GM12878 (cell line): ENCODE data around the gene RETSAT. TPM values are rescaled to one million over a fixed set of nuclear protein-coding genes. Genes with fewer than 3 reads are reported as not detected.

ENCODE experiments used
- ATAC-seq: fragments of 200-7000 bp; cut with Tn5 transposase; 3 replicates; pipeline ENCODE4 v1.9.1; 2020; ENCODE audit warnings: mild to moderate bottlenecking, moderate library complexity
- BruUV-seq: library from RNA; stranded (reverse); fragments of 400-500 nt; replicated peaks from 2 replicates; lab custom pipeline; 2021; lab: Mats Ljungman, UMichigan
- CTCF ChIA-PET: fragments of 300-600 bp; sonication (Branson Sonifier 250); formaldehyde crosslinking; extraction: SDS; loops from one replicate; lab custom pipeline; 2021; ENCODE audit warnings: inconsistent platforms; lab: Yijun Ruan, JAX
- POLR2A ChIA-PET: fragments of 350-600 bp; formaldehyde crosslinking; extraction: SDS; loops from one replicate; lab custom pipeline; 2021; ENCODE audit warnings: inconsistent platforms; lab: Charles Lee
- RAD21 ChIA-PET: fragments of 300-600 bp; sonication (Branson Sonifier 250); formaldehyde crosslinking; loops from one replicate; lab custom pipeline; 2023; ENCODE audit warnings: antibody characterized with exemption; ENCODE audit not compliant: unreplicated experiment; lab: Charles Lee
- SMC1A ChIA-PET: fragments of 300-600 bp; sonication (Branson Sonifier 250); formaldehyde crosslinking; loops from one replicate; lab custom pipeline; 2023; ENCODE audit not compliant: unreplicated experiment, uncharacterized antibody; lab: Charles Lee
- DNase-seq: peaks from one replicate; pipeline ENCODE4 v3.0.0-alpha.2; 2011; ENCODE audit warnings: low read depth, low spot score
- FAIRE-seq: peaks from 3 replicates; lab custom pipeline; 2011; peaks lifted over from hg19 to GRCh38; lab: Jason Lieb, UNC
- H2AFZ ChIP-seq: 2 replicates; pipeline ENCODE4 v1.6.0; 2011; ENCODE audit warnings: low read depth, low read length, control low read depth; ENCODE audit not compliant: control insufficient read depth
- H3K27ac ChIP-seq: 2 replicates; pipeline ENCODE4 v1.5.1; 2011; ENCODE audit warnings: control low read depth; ENCODE audit not compliant: control insufficient read depth, insufficient read depth
- H3K27me3 ChIP-seq, 2 experiments: replicated peaks in 1 of 2; 2 replicates each; pipeline versions ENCODE4 v1.6.0 to v1.6.1; 2011; ENCODE audit warnings: low read length in 1 of 2; ENCODE audit not compliant: control insufficient read depth in 2 of 2, insufficient read depth in 2 of 2
- H3K36me3 ChIP-seq, 2 experiments: 2 replicates each; pipeline ENCODE4 v1.5.1; 2011; ENCODE audit warnings: low read length in 1 of 2; ENCODE audit not compliant: control insufficient read depth in 2 of 2, insufficient read depth in 2 of 2
- H3K4me1 ChIP-seq: 2 replicates; pipeline ENCODE4 v1.6.1; 2011; ENCODE audit warnings: mild to moderate bottlenecking, low read length, moderate library complexity, mixed read lengths; ENCODE audit not compliant: control insufficient read depth, insufficient read depth
- H3K4me2 ChIP-seq: 2 replicates; pipeline ENCODE4 v1.6.0; 2011; ENCODE audit warnings: control low read depth; ENCODE audit not compliant: control insufficient read depth, insufficient read depth
- H3K4me3 ChIP-seq: fragments of 200-600 bp; sonication (generic); 2 replicates; pipeline ENCODE4 v1.5.1; 2016
- H3K79me2 ChIP-seq: 2 replicates; pipeline ENCODE4 v1.6.0; 2011; ENCODE audit warnings: low read length; ENCODE audit not compliant: control insufficient read depth, insufficient read depth
- H3K9ac ChIP-seq: 2 replicates; pipeline ENCODE4 v1.8.0; 2011; ENCODE audit warnings: low read length, control low read depth, mixed read lengths; ENCODE audit not compliant: control insufficient read depth, insufficient read depth
- H3K9me3 ChIP-seq: replicated peaks from 3 replicates; pipeline ENCODE4 v1.5.1; 2011; ENCODE audit warnings: mild to moderate bottlenecking, low read length; ENCODE audit not compliant: control insufficient read depth, insufficient read depth
- H4K20me1 ChIP-seq: 2 replicates; pipeline ENCODE4 v1.6.0; 2011; ENCODE audit not compliant: control insufficient read depth, insufficient read depth
- CBX5 ChIP-seq: sonication (generic); IDR thresholded peaks from 2 replicates; pipeline ENCODE4 v1.6.1; 2016; ENCODE audit warnings: low read depth, moderate library complexity, mild to moderate bottlenecking, inconsistent platforms
- CUX1 ChIP-seq: IDR thresholded peaks from 2 replicates; pipeline ENCODE4 v1.6.1; 2012; ENCODE audit warnings: improper control_type of control experiment, low read depth, low read length; ENCODE audit not compliant: insufficient replicate concordance
- HDAC6 ChIP-seq: fragments of 200-600 bp; sonication (generic); IDR thresholded peaks from one replicate; pipeline ENCODE4 v1.8.0; 2017; ENCODE audit warnings: antibody characterized with exemption; ENCODE audit not compliant: unreplicated experiment
- STAT3 ChIP-seq: IDR thresholded peaks from 2 replicates; pipeline ENCODE4 v1.6.1; 2011; ENCODE audit warnings: low read depth, low read length, improper control_type of control experiment
- TCF7 ChIP-seq: IDR thresholded peaks from 2 replicates; pipeline ENCODE4 v1.6.1; 2014; ENCODE audit warnings: antibody characterized with exemption, borderline replicate concordance
- WGBS: methylation state at CpG from one replicate; pipeline ENCODE4 v1.1.6; 2016; ENCODE audit warnings: low lambda C conversion rate; ENCODE audit not compliant: insufficient replicate concordance, insufficient coverage; ENCODE audit errors: missing lambda C conversion rate; 5-methylcytosine and 5-hydroxymethylcytosine counted together
- in situ Hi-C: fragments of 300-500 bp; cut with MboI; formaldehyde crosslinking; loops from 9 replicates; pipeline ENCODE4 v1.14.3; 2018; ENCODE audit warnings: mixed read lengths
- intact Hi-C: fragments of 100-400 bp; cut with micrococcal nuclease; formaldehyde crosslinking; loops from one replicate; pipeline ENCODE4 v1.14.2; 2022; ENCODE audit not compliant: unreplicated experiment
- polyA plus RNA-seq, 11 experiments: library from polyadenylated mRNA; depleted of rRNA in 4 of 11; unstranded in 6 of 11; stranded (reverse) in 5 of 11; fragments of >200 nt; fragmentation: Nextera tagmentation in 4 of 11; fragmentation: Illumina TruSeq in 1 of 11; extraction: Ambion mirVana in 4 of 11; extraction: Trizol in 1 of 11; gene quantifications; 1 replicate in 1 of 11; 2 replicates in 10 of 11; pipeline versions ENCODE4 v1.2.1 to v1.2.3, GENCODE V29; 2011 to 2016; ENCODE audit warnings: inconsistent platforms in 2 of 11, missing spikeins in 2 of 11, low read depth in 1 of 11
- total RNA-seq, 4 experiments: library from RNA; depleted of rRNA in 3 of 4; stranded (reverse); fragments of >200 nt in 3 of 4; fragmentation: Illumina TruSeq in 1 of 4; extraction: Trizol in 1 of 4; gene quantifications; 2 replicates each; pipeline versions ENCODE4 v1.2.1 to v1.2.3, GENCODE V29; 2013 to 2021
- TF ChIP-seq, protein P1 (sequence below): IDR thresholded peaks from 2 replicates; pipeline ENCODE4 v1.6.1; 2011; ENCODE audit warnings: low read depth, low read length, improper control_type of control experiment, borderline replicate concordance

The RETSAT gene
- total and polyA plus RNA-seq, 10 of the 15 experiments (the other 5 are each of a cell fraction or from before 2014, with no cell fraction given), result 3.3 to 28.8 (median 22.0) TPM

- no peak for TF ChIP-seq CUX1
- TF ChIP-seq TCF7, result no peak
- TF ChIP-seq STAT3, result no peak
- TF ChIP-seq, protein P1, sequence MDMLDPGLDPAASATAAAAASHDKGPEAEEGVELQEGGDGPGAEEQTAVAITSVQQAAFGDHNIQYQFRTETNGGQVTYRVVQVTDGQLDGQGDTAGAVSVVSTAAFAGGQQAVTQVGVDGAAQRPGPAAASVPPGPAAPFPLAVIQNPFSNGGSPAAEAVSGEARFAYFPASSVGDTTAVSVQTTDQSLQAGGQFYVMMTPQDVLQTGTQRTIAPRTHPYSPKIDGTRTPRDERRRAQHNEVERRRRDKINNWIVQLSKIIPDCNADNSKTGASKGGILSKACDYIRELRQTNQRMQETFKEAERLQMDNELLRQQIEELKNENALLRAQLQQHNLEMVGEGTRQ, result no peak
- no peak for TF ChIP-seq CBX5
- TF ChIP-seq HDAC6, result no peak
- Histone ChIP-seq H3K9ac (no peak overlapping the region), H2AFZ (no peak overlapping the region), H3K27me3 (no peaks in the 10 kb centered on the region), H3K4me3 (no peak overlapping the region), H3K4me1 (peaks cover 16% of the 10 kb centered on the region), H4K20me1 (no peaks in the 10 kb centered on the region), H3K4me2 (no peak overlapping the region), H3K27ac (no peak overlapping the region), H3K79me2 (no peaks in the 10 kb centered on the region), H3K9me3 (no peaks in the 10 kb centered on the region), H3K36me3 (peaks cover 0 to under 1% of the 10 kb centered on the region in 2 experiments; a peak in 2 of 4 replicates)
- in situ Hi-C loops (no loop called here), intact Hi-C loops (no loop called here)
- ChIA-PET RAD21 (no interaction called here), SMC1A (interaction anchor here (1.8 kb wide), 1 partner anchor 12 kb away, joined by 3 read pairs; no protein-coding TSS in a partner anchor), CTCF (no interaction called here), POLR2A (interaction anchor here (0.6 kb wide), 1 partner anchor 10 kb away, joined by 5 read pairs; no protein-coding TSS in a partner anchor)
- DNase-seq, result no peak
- no peak for FAIRE-seq
- no peak for ATAC-seq
- BruUV-seq, result no TSS peak
- 79% methylated on average over 14 of the region's 14 CpGs for WGBS
Observed at GRCh38 chr2:85395912-85396475, 41.7 kb upstream of the RETSAT start.
